ENCODE results near the gene MTMR3.

DNA sequence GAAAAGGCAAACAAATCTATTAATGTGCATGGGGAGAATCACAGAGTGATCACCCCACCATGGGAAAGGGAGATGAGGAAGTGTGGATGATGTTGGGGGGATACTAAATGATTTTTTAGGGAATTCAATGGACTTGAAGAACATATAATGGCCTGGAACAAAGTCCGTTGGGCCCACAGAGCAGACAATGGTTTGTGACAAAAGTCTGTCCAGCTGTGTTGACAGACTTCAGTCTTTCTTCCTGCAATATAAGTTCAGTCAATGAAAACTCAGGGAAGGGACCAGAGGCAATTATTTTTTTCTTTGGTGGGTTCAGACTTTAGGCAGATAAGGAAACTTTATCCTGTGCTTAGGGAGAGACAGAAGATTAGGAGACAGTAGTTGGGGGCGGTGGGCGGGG is 179.3 kb downstream of the MTMR3 start:
- TF ChIP-seq CTCF (IDR thresholded peaks at IDR 0.05) (no peak), EZH2 (IDR thresholded peaks at IDR 0.05; ENCODE audit: borderline replicate concordance, insufficient read depth, low read depth, low read length, poor library complexity, severe bottlenecking) (no peak)
